Effector CD4-positive, alpha-beta T cell (primary cell): ENCODE data around the gene EPB41L2.

ENCODE experiments used
- DNase-seq: peaks from one replicate; pipeline ENCODE4 v3.0.0-alpha.2; 2020

Gene EPB41L2

GRCh38 chr6:131061041-131061750 is 1.8 kb downstream of the EPB41L2 start:
- DNase-seq: no peak

- no peak for DNase-seq
Observed at GRCh38 chr6:131060311-131060710, 2.7 kb downstream of the EPB41L2 start.

- DNase-seq: no peak
Observed at GRCh38 chr6:131059486-131059885, 3.6 kb downstream of the EPB41L2 start.

- DNase-seq: no peak
Observed at GRCh38 chr6:131058236-131058635, 4.8 kb downstream of the EPB41L2 start.

- DNase-seq: no peak
Observed at GRCh38 chr6:131054392-131055250, 8.4 kb downstream of the EPB41L2 start.

- DNase-seq: no peak
Observed at GRCh38 chr6:131053546-131054240, 9.4 kb downstream of the EPB41L2 start.

GRCh38 chr6:131052181-131052580 is 10.9 kb downstream of the EPB41L2 start:
- no peak for DNase-seq

- no peak for DNase-seq
Observed at GRCh38 chr6:131051341-131051740, 11.7 kb downstream of the EPB41L2 start.

GRCh38 chr6:131049608-131050007 is 13.4 kb downstream of the EPB41L2 start:
- DNase-seq: no peak

GRCh38 chr6:131048933-131049515 is 14.0 kb downstream of the EPB41L2 start:
- DNase-seq: no peak

GRCh38 chr6:131048459-131048858 is 14.6 kb downstream of the EPB41L2 start:
- DNase-seq: no peak

GRCh38 chr6:131045139-131045538 is 17.9 kb downstream of the EPB41L2 start:
- DNase-seq: no peak

- no peak for DNase-seq
Observed at GRCh38 chr6:131043902-131044447, 19.1 kb downstream of the EPB41L2 start.

- no peak for DNase-seq
Observed at GRCh38 chr6:131042664-131043063, 20.4 kb downstream of the EPB41L2 start.

- no peak for DNase-seq
Observed at GRCh38 chr6:131041814-131042213, 21.2 kb downstream of the EPB41L2 start.

GRCh38 chr6:131040866-131041265 is 22.2 kb downstream of the EPB41L2 start:
- no peak for DNase-seq

GRCh38 chr6:131039345-131039680 is 23.7 kb downstream of the EPB41L2 start:
- no peak for DNase-seq

- no peak for DNase-seq
Observed at GRCh38 chr6:131038597-131039344, 24.3 kb downstream of the EPB41L2 start.

- no peak for DNase-seq
Observed at GRCh38 chr6:131037194-131037897, 25.7 kb downstream of the EPB41L2 start.

- no peak for DNase-seq
Observed at GRCh38 chr6:131036601-131037000, 26.4 kb downstream of the EPB41L2 start.

GRCh38 chr6:131036143-131036542 is 26.9 kb downstream of the EPB41L2 start:
- no peak for DNase-seq

- no peak for DNase-seq
Observed at GRCh38 chr6:131035582-131035981, 27.5 kb downstream of the EPB41L2 start.
